HG03108 (cell line): ENCODE results near the gene ZNF281.

ENCODE experiments used
- ATAC-seq: cut with Tn5 transposase; IDR thresholded peaks from one replicate; pipeline ENCODE4 v1.9.1; 2021; ENCODE audit warnings: moderate library complexity; ENCODE audit not compliant: unreplicated experiment

Gene ZNF281

GRCh38 chr1:200392625-200393185 is 17.1 kb downstream of the ZNF281 start:
- ATAC-seq, result no peak

GRCh38 chr1:200391747-200392146 is 18.1 kb downstream of the ZNF281 start:
- ATAC-seq, result no peak

- no peak for ATAC-seq
Measured at GRCh38 chr1:200388791-200389190, 21.0 kb downstream of the ZNF281 start.

- ATAC-seq, result no peak
Measured at GRCh38 chr1:200386416-200386815, 23.4 kb downstream of the ZNF281 start.

GRCh38 chr1:200384818-200385390 is 24.9 kb downstream of the ZNF281 start:
- no peak for ATAC-seq

GRCh38 chr1:200381256-200381984 is 28.4 kb downstream of the ZNF281 start:
- no peak for ATAC-seq

GRCh38 chr1:200380589-200381021 is 29.2 kb downstream of the ZNF281 start:
- peak; percentile 73 for ATAC-seq

- ATAC-seq, result no peak
Measured at GRCh38 chr1:200379940-200380588, 29.8 kb downstream of the ZNF281 start.

GRCh38 chr1:200379432-200379757 is 30.4 kb downstream of the ZNF281 start:
- ATAC-seq, result no peak

GRCh38 chr1:200378096-200378495 is 31.7 kb downstream of the ZNF281 start:
- ATAC-seq, result no peak

- no peak for ATAC-seq
Measured at GRCh38 chr1:200376528-200376927, 33.3 kb downstream of the ZNF281 start.

- ATAC-seq, result no peak
Measured at GRCh38 chr1:200374569-200375295, 35.1 kb downstream of the ZNF281 start.

- no peak for ATAC-seq
Measured at GRCh38 chr1:200373811-200374231, 36.0 kb downstream of the ZNF281 start.

- ATAC-seq, result no peak
Measured at GRCh38 chr1:200372885-200373181, 37.0 kb downstream of the ZNF281 start.

GRCh38 chr1:200372095-200372884 is 37.5 kb downstream of the ZNF281 start:
- no peak for ATAC-seq

- ATAC-seq, result no peak
Measured at GRCh38 chr1:200369706-200370105, 40.1 kb downstream of the ZNF281 start.

GRCh38 chr1:200369131-200369530 is 40.7 kb downstream of the ZNF281 start:
- no peak for ATAC-seq

GRCh38 chr1:200368556-200368955 is 41.3 kb downstream of the ZNF281 start:
- no peak for ATAC-seq

- no peak for ATAC-seq
Measured at GRCh38 chr1:200367841-200368534, 41.8 kb downstream of the ZNF281 start.

- no peak for ATAC-seq
Measured at GRCh38 chr1:200366577-200367253, 43.1 kb downstream of the ZNF281 start.
